GM21786 (cell line): ENCODE measurements around the gene HNRNPA1.
"Not testable (repeated sequence)": the region's sequence is repeated elsewhere in the genome, so short reads cannot be mapped to it uniquely, and the experiment has no call there.

Experiments
- ATAC-seq: cut with Tn5 transposase; IDR thresholded peaks from one replicate; pipeline ENCODE4 v1.9.1; 2021; ENCODE audit not compliant: unreplicated experiment

The HNRNPA1 gene

GRCh38 chr12:54280468-54281260, at the start of gene HNRNPA1:
Gene HNRNPA1, plus strand, starts transcription at chr12:54280726. Its CDS starts 82 bp downstream, at chr12:54280808.
- peak; percentile 92 for ATAC-seq

- ATAC-seq, result not testable (repeated sequence)
Observed at GRCh38 chr12:54231269-54231668, 49.3 kb upstream of the HNRNPA1 start.

- ATAC-seq, result no peak
Observed at GRCh38 chr12:54232790-54233189, 47.7 kb upstream of the HNRNPA1 start.

GRCh38 chr12:54238531-54238930, 42.0 kb upstream of the HNRNPA1 start:
- no peak for ATAC-seq

- no peak for ATAC-seq
Observed at GRCh38 chr12:54239620-54240019, 40.9 kb upstream of the HNRNPA1 start.

GRCh38 chr12:54240129-54240528, 40.4 kb upstream of the HNRNPA1 start:
- no peak for ATAC-seq

GRCh38 chr12:54240971-54241588, 39.4 kb upstream of the HNRNPA1 start:
- ATAC-seq, result peak; percentile 58

- no peak for ATAC-seq
Observed at GRCh38 chr12:54246011-54246641, 34.4 kb upstream of the HNRNPA1 start.

GRCh38 chr12:54249489-54249888, 31.0 kb upstream of the HNRNPA1 start:
- no peak for ATAC-seq

GRCh38 chr12:54251667-54252284, 28.8 kb upstream of the HNRNPA1 start:
- no peak for ATAC-seq

GRCh38 chr12:54253240-54253639, 27.3 kb upstream of the HNRNPA1 start:
- no peak for ATAC-seq

- no peak for ATAC-seq
Observed at GRCh38 chr12:54257332-54257731, 23.2 kb upstream of the HNRNPA1 start.

GRCh38 chr12:54258201-54258681, 22.3 kb upstream of the HNRNPA1 start:
- no peak for ATAC-seq

- ATAC-seq, result peak; percentile 80
Observed at GRCh38 chr12:54259194-54260011, 21.1 kb upstream of the HNRNPA1 start.

- ATAC-seq, result no peak
Observed at GRCh38 chr12:54261815-54262402, 18.6 kb upstream of the HNRNPA1 start.

- ATAC-seq, result no peak
Observed at GRCh38 chr12:54262403-54262925, 18.1 kb upstream of the HNRNPA1 start.

- ATAC-seq, result no peak
Observed at GRCh38 chr12:54265364-54265812, 15.1 kb upstream of the HNRNPA1 start.

GRCh38 chr12:54266852-54267251, 13.7 kb upstream of the HNRNPA1 start:
- no peak for ATAC-seq

- no peak for ATAC-seq
Observed at GRCh38 chr12:54270345-54270744, 10.2 kb upstream of the HNRNPA1 start.

GRCh38 chr12:54272214-54272613, 8.3 kb upstream of the HNRNPA1 start:
- no peak for ATAC-seq
